GM12865 (cell line): Measurements from ENCODE around the gene AMFR.
"Not testable (repeated sequence)": the region's sequence is repeated elsewhere in the genome, so short reads cannot be mapped to it uniquely, and the experiment has no call there.

Experiments
- DNase-seq: peaks from one replicate; pipeline ENCODE4 v3.0.0; 2010; ENCODE audit warnings: low read depth
- H3K4me3 ChIP-seq: 2 replicates; pipeline ENCODE4 v1.5.1; 2011; ENCODE audit warnings: mild to moderate bottlenecking, low read depth, low read length, control low read depth
- CTCF ChIP-seq: IDR thresholded peaks from 2 replicates; pipeline ENCODE4 v1.5.1; 2011; ENCODE audit warnings: low read length, control low read depth, low read depth, inconsistent platforms; ENCODE audit not compliant: insufficient read depth; ENCODE audit errors: missing control alignments

The AMFR gene

GRCh38 chr16:56382901-56383355 is 42.4 kb downstream of the AMFR start:
- TF ChIP-seq CTCF = no peak
- H3K4me3 ChIP-seq = no peak overlapping the region
- no peak for DNase-seq

- TF ChIP-seq CTCF = no peak
- no peak for DNase-seq
- no peak overlapping the region for H3K4me3 ChIP-seq
Observed at GRCh38 chr16:56382459-56382858, 42.9 kb downstream of the AMFR start.

DNA sequence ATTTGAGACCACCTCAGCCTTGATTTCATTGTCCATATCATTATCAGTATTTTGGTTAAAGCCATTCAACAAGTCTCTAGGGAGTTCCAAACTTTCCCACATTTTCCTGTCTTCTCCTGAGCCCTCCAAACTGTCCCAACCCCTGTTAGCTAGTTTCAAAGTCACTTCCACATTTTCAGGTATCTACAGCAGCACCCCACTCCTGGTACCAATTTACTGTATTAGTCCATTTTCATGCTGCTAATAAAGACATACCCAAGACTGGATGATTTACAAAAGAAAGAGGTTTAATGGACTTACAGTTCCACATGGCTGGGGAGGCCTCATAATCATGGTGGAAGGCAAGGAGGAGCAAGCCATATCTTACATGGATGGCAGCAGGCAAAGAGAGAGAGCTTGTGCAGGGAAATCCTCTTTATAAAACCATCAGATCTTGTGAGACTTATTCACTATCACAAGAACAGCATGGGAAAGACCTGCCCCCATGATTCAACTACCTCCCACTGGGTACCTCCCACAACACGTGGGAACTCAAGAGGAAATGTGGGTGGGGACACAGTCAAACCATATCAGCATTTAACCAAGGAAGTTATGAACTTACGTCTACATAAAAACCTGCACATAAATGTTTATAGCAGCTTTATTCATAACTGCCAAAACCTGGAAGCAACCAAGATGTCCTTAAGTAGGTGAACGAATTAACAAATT is 44.4 kb downstream of the AMFR start:
- not testable (repeated sequence) for H3K4me3 ChIP-seq, DNase-seq

GRCh38 chr16:56379044-56379443 is 46.3 kb downstream of the AMFR start:
- not testable (repeated sequence) for H3K4me3 ChIP-seq, DNase-seq

DNA sequence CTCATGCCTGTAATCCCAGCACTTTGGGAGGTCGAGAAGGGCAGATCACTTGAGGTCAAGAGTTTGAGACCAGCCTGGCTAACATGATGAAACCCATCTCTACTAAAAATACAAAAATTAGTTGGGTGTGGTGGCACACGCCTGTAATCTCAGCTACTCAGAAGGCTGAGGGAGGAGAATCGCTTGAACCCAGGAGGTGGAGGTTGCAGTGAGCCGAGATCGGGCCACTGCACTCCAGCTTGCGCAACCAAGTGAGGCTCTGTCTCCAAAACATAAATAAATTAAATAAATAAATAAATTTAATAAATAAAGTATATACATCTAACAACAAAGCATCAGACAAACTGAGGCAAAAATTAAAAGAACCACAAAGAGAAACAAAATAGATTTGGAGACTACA is 49.6 kb downstream of the AMFR start:
- not testable (repeated sequence) for DNase-seq, H3K4me3 ChIP-seq

- H3K4me3 ChIP-seq = no peak overlapping the region
- no peak for TF ChIP-seq CTCF
- DNase-seq = no peak
Observed at GRCh38 chr16:56373003-56373402, 52.3 kb downstream of the AMFR start.

- no peak overlapping the region for H3K4me3 ChIP-seq
- TF ChIP-seq CTCF = no peak
- no peak for DNase-seq
Observed at GRCh38 chr16:56372013-56372634, 53.2 kb downstream of the AMFR start.

- no peak for DNase-seq
- TF ChIP-seq CTCF = no peak
- H3K4me3 ChIP-seq = no peak overlapping the region
Observed at GRCh38 chr16:56371660-56371937, 53.7 kb downstream of the AMFR start.
